ENCODE measurements around the gene STON1. TPM values are rescaled to one million over a fixed set of nuclear protein-coding genes. Genes with fewer than 3 reads are reported as not detected.

STON1 gene
- total RNA-seq, 1 experiment from 2014 or later = 5.5 TPM

GRCh38 chr2:48586433-48586832, 56.5 kb downstream of the STON1 start:
- H3K9me3 Mint-ChIP-seq = no peaks in the 10 kb centered on the region; a peak in 1 of 5 replicates
- H3K14ac ChIP-seq (ENCODE audit: insufficient read depth, low read length) = no peak overlapping the region
- no CpG with 5 or more reads among the region's 4 CpGs for WGBS (ENCODE audit: extremely low coverage, insufficient read length, low lambda C conversion rate)
- H2BK20ac ChIP-seq (ENCODE audit: low read depth, low read length, poor library complexity, severe bottlenecking) = no peak overlapping the region
- H2AFZ ChIP-seq (ENCODE audit: low read length) = no peak overlapping the region
- no peak overlapping the region for H4K8ac ChIP-seq (replicated peaks; ENCODE audit: insufficient read length, low read depth, low read length)
- H2BK120ac ChIP-seq (ENCODE audit: low read depth, low read length, poor library complexity, severe bottlenecking) = no peak overlapping the region
- no peak overlapping the region for H4K91ac ChIP-seq (ENCODE audit: insufficient read length, low read depth, low read length)
- no peaks in the 10 kb centered on the region for H3K79me1 ChIP-seq (ENCODE audit: insufficient read depth, low read depth, low read length, poor library complexity, severe bottlenecking)
- no peak overlapping the region for H3K23ac ChIP-seq (ENCODE audit: insufficient read length, low read depth, low read length)
- no peak overlapping the region for H3K4me3 Mint-ChIP-seq
- no peaks in the 10 kb centered on the region for H3K79me2 ChIP-seq (ENCODE audit: insufficient read depth, low read length)
- no peak for DNase-seq
- no peak overlapping the region for H2BK12ac ChIP-seq (ENCODE audit: insufficient read length, low read depth, low read length)
- H4K20me1 ChIP-seq (ENCODE audit: control insufficient read depth, insufficient read depth, insufficient read length) = no peaks in the 10 kb centered on the region
- H3K4me1 ChIP-seq (ENCODE audit: insufficient read depth, low read length) = peaks cover 10% of the 10 kb centered on the region; the same call in 1 of the 2 replicates
- H3K36me3 Mint-ChIP-seq (ENCODE audit: insufficient read depth in 1 of 3, low read depth in 3 of 3) = peaks cover 12 to 28% (median 17%) of the 10 kb centered on the region in 3 experiments
- no peak overlapping the region for H2BK5ac ChIP-seq (ENCODE audit: insufficient read length, low read length)
- no peak overlapping the region; the same call in 1 of the 2 replicates for H3K4ac ChIP-seq (ENCODE audit: low read depth, low read length)
- H3K4me2 ChIP-seq (ENCODE audit: insufficient read depth, insufficient read length, low read length) = no peak overlapping the region
- H3K56ac ChIP-seq (ENCODE audit: insufficient read length, low read depth, low read length) = no peak overlapping the region
- H4K5ac ChIP-seq (ENCODE audit: insufficient read length, low read depth, low read length) = no peak overlapping the region
- H3K27ac ChIP-seq (ENCODE audit: insufficient read length, low read depth, low read length) = no peak overlapping the region
- H3K9ac ChIP-seq (ENCODE audit: extremely low read depth, insufficient read length, low read length) = no peak overlapping the region
- H3K27ac Mint-ChIP-seq = no peak overlapping the region
- H3K23me2 ChIP-seq (ENCODE audit: insufficient read length, low read depth, low read length, poor library complexity, severe bottlenecking) = no peaks in the 10 kb centered on the region
- no peak overlapping the region for H3K18ac ChIP-seq (ENCODE audit: insufficient read length, low read depth, low read length)
- H2BK15ac ChIP-seq (ENCODE audit: low read depth, low read length) = no peak overlapping the region
- peaks cover 14% of the 10 kb centered on the region for H3K27me3 Mint-ChIP-seq (ENCODE audit: low read depth)
- H3K27me3 ChIP-seq (ENCODE audit: insufficient read depth, low read length) = no peaks in the 10 kb centered on the region
- no peaks in the 10 kb centered on the region for H3K9me3 ChIP-seq (ENCODE audit: control insufficient read depth, low read depth, low read length)
- H2AK5ac ChIP-seq (ENCODE audit: insufficient read length, low read length) = no peak overlapping the region
- peaks cover 36 to 42% of the 10 kb centered on the region in 2 experiments for H3K4me1 Mint-ChIP-seq
- TF ChIP-seq CTCF (conservative IDR thresholded peaks at IDR 0.05) = no peak
- H3T11ph ChIP-seq (ENCODE audit: low read length) = no peak overlapping the region

Measured in H9 (cell line).